Measurements from ENCODE around the gene CALHM4. TPM values are rescaled to one million over a fixed set of nuclear protein-coding genes. Genes with fewer than 3 reads are reported as not detected.

The CALHM4 gene
- total RNA-seq, 4 donors from 2014 or later, result not detected

GRCh38 chr6:116547358-116547757 is 6.2 kb upstream of the CALHM4 start:
- Histone ChIP-seq H3K27me3 (peaks cover 5% of the 10 kb centered on the region), H3K4me1 (no peaks in the 10 kb centered on the region), H3K27ac (no peak overlapping the region), H3K36me3 (no peaks in the 10 kb centered on the region), H3K9me3 (no peaks in the 10 kb centered on the region), H3K4me3 (no peak overlapping the region)
- TF ChIP-seq POLR2AphosphoS5 (IDR thresholded peaks at IDR 0.05) (no peak), EP300 (IDR thresholded peaks at IDR 0.05) (no peak), POLR2A (IDR thresholded peaks at IDR 0.05) (no peak), CTCF (IDR thresholded peaks at IDR 0.05) (no peak)
- WGBS, 2 donors (ENCODE audit: low coverage in 1 of 2), result 66 to 88% methylated on average over 3 to 4 of the region's 6 CpGs
- no peak for ATAC-seq

GRCh38 chr6:116550796-116551195 is 2.8 kb upstream of the CALHM4 start:
- H3K27me3 ChIP-seq, result peaks cover 6% of the 10 kb centered on the region
- H3K4me1 ChIP-seq, result no peaks in the 10 kb centered on the region
- WGBS, 2 donors (ENCODE audit: low coverage in 1 of 2), result 33 to 36% methylated on average over 4 of the region's 4 CpGs
- H3K9me3 ChIP-seq, result no peaks in the 10 kb centered on the region
- no peak overlapping the region for H3K27ac ChIP-seq
- H3K4me3 ChIP-seq, result no peak overlapping the region
- no peak for ATAC-seq
- H3K36me3 ChIP-seq, result no peaks in the 10 kb centered on the region
- TF ChIP-seq EP300 (IDR thresholded peaks at IDR 0.05) (no peak), CTCF (IDR thresholded peaks at IDR 0.05) (no peak), POLR2A (IDR thresholded peaks at IDR 0.05) (no peak), POLR2AphosphoS5 (IDR thresholded peaks at IDR 0.05) (no peak)

GRCh38 chr6:116556065-116556464 is 2.5 kb downstream of the CALHM4 start:
- Histone ChIP-seq H3K36me3 (no peaks in the 10 kb centered on the region), H3K27me3 (peaks cover 6% of the 10 kb centered on the region), H3K4me3 (no peak overlapping the region), H3K9me3 (no peaks in the 10 kb centered on the region), H3K27ac (no peak overlapping the region), H3K4me1 (peaks cover 0 to 7% (median 0%) of the 10 kb centered on the region in 3 donors)
- TF ChIP-seq POLR2AphosphoS5 (IDR thresholded peaks at IDR 0.05), result no peak
- TF ChIP-seq EP300 (IDR thresholded peaks at IDR 0.05), result no peak
- no peak for TF ChIP-seq CTCF (IDR thresholded peaks at IDR 0.05)
- no peak for TF ChIP-seq POLR2A (IDR thresholded peaks at IDR 0.05)
- no peak for ATAC-seq
- 36% methylated on average over 1 of the region's 1 CpG; no CpG with 5 or more reads in 1 of the 2 donors for WGBS, 2 donors (ENCODE audit: low coverage in 1 of 2)

- H3K27me3 ChIP-seq, result peaks cover 6% of the 10 kb centered on the region
- H3K36me3 ChIP-seq, result no peaks in the 10 kb centered on the region
- peaks cover 0 to 12% (median 0%) of the 10 kb centered on the region in 3 donors for H3K4me1 ChIP-seq
- H3K27ac ChIP-seq, result no peak overlapping the region
- no peak for TF ChIP-seq EP300 (IDR thresholded peaks at IDR 0.05)
- no peak for TF ChIP-seq CTCF (IDR thresholded peaks at IDR 0.05)
- no peak for TF ChIP-seq POLR2A (IDR thresholded peaks at IDR 0.05)
- TF ChIP-seq POLR2AphosphoS5 (IDR thresholded peaks at IDR 0.05), result no peak
- 88 to 90% methylated on average over 2 to 5 of the region's 5 CpGs for WGBS, 2 donors (ENCODE audit: low coverage in 1 of 2)
- no peak overlapping the region for H3K4me3 ChIP-seq
- no peak for ATAC-seq
- H3K9me3 ChIP-seq, result no peaks in the 10 kb centered on the region
Measured at GRCh38 chr6:116556814-116557415, 3.4 kb downstream of the CALHM4 start.

- Histone ChIP-seq H3K27ac (no peak overlapping the region), H3K4me3 (no peak overlapping the region), H3K27me3 (peaks cover 3% of the 10 kb centered on the region), H3K4me1 (peaks cover 0 to 12% (median 0%) of the 10 kb centered on the region in 3 donors), H3K9me3 (no peaks in the 10 kb centered on the region), H3K36me3 (no peaks in the 10 kb centered on the region)
- 0 to 11% methylated on average over 4 to 5 of the region's 5 CpGs for WGBS, 2 donors (ENCODE audit: low coverage in 1 of 2)
- no peak for ATAC-seq
- TF ChIP-seq EP300 (IDR thresholded peaks at IDR 0.05) (no peak), POLR2AphosphoS5 (IDR thresholded peaks at IDR 0.05) (no peak), POLR2A (IDR thresholded peaks at IDR 0.05) (no peak), CTCF (IDR thresholded peaks at IDR 0.05) (no peak)
Measured at GRCh38 chr6:116557893-116558292, 4.3 kb downstream of the CALHM4 start.

Measured in gastroesophageal sphincter (tissue), 4 donors.